ENCODE measurements around the gene PROSER2.

Gene PROSER2

DNA sequence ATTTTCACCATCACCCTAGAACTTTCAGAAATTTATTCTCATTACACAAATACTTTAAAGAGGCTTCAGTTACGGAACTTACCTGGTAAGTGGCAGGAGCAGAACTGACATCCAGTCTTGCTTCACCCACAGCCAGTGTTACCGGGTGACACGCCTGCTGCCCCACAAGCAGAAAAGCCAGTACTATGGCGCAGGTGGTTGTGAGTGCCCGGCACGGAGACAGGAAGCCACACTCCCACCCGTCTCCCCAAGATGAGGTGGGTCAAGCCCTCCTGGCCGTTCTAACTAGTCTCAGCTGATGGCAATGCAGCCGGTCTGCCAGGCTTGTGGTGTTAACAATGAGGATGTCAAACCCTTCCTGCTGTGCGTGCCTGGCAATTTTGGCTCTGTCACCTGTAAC lies 86.9 kb downstream of the PROSER2 start:
- FAIRE-seq = no peak

- FAIRE-seq = no peak
These were observed 90.0 kb downstream of the PROSER2 start for GRCh38 chr10:11913079-11913641.

DNA sequence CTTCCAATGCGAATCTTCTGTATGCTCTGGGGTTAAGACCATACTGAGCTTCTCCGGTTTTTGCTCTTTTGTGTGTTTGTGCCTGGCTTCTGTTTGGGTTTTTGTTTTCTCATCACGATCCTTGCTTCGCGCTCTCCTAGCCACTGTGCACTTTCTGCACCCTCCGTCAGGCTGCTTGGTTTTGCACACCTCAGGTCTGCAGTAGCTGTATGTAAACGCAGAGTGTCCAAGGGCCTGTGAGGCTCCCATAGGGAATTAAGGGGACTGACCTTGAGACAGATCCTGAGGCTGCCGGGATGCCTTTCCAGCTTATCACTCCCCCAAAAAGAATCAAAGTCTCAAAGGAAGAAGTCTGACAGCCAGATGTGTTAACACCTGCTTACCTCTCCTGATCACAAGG lies 95.2 kb downstream of the PROSER2 start:
- no peak for FAIRE-seq

- no peak for FAIRE-seq
These were observed 96.1 kb downstream of the PROSER2 start for GRCh38 chr10:11919271-11919670.

Measured in colon (tissue), 2 donors.